H54 (cell line): ENCODE results near the gene CLASRP.

Experiments used
- DNase-seq: peaks from one replicate; pipeline ENCODE4 v3.0.0; 2011; ENCODE audit warnings: low spot score, mixed read lengths; ENCODE audit not compliant: insufficient read length
- FAIRE-seq: peaks from 3 replicates; lab custom pipeline; 2011; peaks lifted over from hg19 to GRCh38; lab: Jason Lieb, UNC
- POLR2A ChIP-seq: IDR thresholded peaks from 2 replicates; pipeline ENCODE4 v1.6.1; 2011; ENCODE audit warnings: low read depth, mild to moderate bottlenecking, low read length

Gene CLASRP

GRCh38 chr19:45076029-45076850, 37.4 kb downstream of the CLASRP start, which contains the start of gene ZNF296:
Gene ZNF296 (minus strand): TSS chr19:45076478. CDS start chr19:45076373, 105 bp downstream.
- FAIRE-seq (no peak), DNase-seq (no peak)
- TF ChIP-seq POLR2A: no peak

- DNase-seq: no peak
- TF ChIP-seq POLR2A: no peak
Observed at GRCh38 chr19:45076851-45077730, 38.2 kb downstream of the CLASRP start.

DNA sequence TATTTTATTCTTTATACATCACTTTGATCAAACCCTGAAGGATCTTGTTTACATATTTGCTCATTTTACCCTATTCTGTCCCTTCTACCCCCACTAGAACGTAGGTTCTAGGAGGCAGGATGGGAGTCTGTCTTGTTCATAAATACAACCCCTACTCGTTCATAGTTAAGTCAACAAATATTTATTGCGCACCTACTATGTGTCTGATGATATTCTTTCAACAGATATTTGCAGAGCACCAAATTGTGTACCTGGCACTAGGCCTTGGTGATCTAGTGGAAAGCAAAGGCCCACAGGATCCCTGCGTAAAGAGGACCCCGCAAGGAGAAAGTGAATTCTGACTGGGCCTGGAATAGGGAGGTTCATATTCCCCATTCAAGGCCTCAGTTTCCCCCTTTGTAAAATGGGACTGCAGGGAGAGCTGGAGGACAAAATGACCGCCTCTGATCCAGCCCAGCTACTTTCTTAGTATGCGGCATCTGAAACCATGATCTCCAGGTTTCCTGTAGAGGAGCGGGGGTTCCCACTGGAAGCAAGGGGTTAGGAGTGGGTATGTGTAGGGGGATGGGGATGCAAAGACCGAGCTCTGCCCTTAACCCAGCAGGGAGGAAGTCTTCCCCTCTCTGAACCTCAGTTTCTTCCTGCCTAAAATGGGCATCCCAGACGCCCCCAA, 39.7 kb downstream of the CLASRP start:
- no peak for TF ChIP-seq POLR2A
- FAIRE-seq (no peak), DNase-seq (no peak)

More at GRCh38 chr19:45076851-45077730, 38.2 kb downstream of the CLASRP start:
- no peak for FAIRE-seq

- FAIRE-seq: no peak
- peak; percentile 67 for DNase-seq
Observed at GRCh38 chr19:45079063-45079910, 40.4 kb downstream of the CLASRP start, which contains the start of gene GEMIN7. Gene GEMIN7 (plus strand): TSS chr19:45079260. CDS start chr19:45090115, 10,855 bp downstream.

GRCh38 chr19:45079911-45080370, 41.1 kb downstream of the CLASRP start:
- DNase-seq: no peak
- no peak for TF ChIP-seq POLR2A
- no peak for FAIRE-seq

More at GRCh38 chr19:45079063-45079910, 40.4 kb downstream of the CLASRP start, which contains the start of gene GEMIN7:
- peak; percentile 57 for TF ChIP-seq POLR2A

DNA sequence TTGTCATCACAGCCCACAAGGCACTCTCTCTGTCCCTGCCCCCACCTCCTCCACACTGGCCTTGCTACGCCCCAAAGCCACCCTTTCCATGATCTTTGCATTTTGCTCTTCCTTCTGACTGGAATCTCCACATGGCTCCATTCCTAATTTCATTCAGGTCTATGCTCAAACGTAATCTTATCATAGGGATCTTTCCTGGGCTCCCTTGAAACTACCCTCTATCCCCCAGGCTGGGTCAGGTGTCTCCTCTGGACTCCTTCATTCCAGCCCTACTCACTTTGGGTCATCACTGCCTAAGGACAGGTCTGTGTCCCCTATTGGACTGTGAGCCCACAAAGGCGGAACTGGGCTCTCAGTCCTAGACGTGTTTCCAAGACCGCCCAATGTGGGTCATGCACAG, 43.3 kb downstream of the CLASRP start:
- DNase-seq (no peak), FAIRE-seq (no peak)
- TF ChIP-seq POLR2A: no peak

GRCh38 chr19:45086480-45086879, 47.6 kb downstream of the CLASRP start:
- no peak for TF ChIP-seq POLR2A
- DNase-seq: no peak
- no peak for FAIRE-seq

DNA sequence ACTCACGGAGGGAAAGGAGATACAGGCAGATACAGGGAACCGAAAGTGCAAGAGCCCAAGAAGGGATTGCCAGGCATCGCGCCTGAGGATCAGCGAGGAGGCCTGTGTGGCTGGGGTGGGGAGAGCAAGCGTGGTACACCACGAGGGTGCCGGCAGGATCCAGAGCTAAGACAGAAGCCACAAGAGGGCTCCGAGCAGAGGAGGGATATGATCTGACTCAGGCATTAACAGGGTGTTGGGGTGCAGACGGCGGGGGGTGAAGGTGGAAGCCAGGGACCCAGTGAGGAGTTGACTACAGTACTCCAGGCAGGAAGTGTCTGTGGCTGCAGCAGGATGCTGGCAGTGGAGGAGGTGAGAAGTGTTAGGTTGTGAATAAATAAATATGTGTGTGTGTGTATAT, 48.7 kb downstream of the CLASRP start:
- DNase-seq (no peak), FAIRE-seq (no peak)
- no peak for TF ChIP-seq POLR2A

GRCh38 chr19:45090034-45090433, 51.2 kb downstream of the CLASRP start:
- no peak for TF ChIP-seq POLR2A
- FAIRE-seq (no peak), DNase-seq (no peak)

DNA sequence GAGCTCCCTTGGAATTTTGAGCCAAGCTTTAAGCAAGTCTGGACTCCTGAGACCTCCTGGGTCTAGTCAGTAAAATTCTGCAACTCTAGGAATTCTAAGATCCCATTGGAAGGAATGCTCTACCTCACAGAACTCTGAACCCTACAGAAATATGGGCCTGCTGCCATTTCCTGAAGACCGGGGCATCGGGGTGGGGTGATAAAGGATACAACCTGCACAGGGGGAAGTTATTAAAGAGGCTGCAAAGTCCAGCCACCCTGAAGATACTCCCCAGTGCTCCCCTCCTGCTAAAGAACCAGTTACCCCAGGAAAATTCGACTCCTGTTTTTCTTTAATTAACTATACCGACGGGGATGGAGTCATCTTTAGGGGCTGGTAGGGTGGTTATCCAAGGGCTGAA, 51.8 kb downstream of the CLASRP start:
- no peak for TF ChIP-seq POLR2A
- DNase-seq (no peak), FAIRE-seq (no peak)

DNA sequence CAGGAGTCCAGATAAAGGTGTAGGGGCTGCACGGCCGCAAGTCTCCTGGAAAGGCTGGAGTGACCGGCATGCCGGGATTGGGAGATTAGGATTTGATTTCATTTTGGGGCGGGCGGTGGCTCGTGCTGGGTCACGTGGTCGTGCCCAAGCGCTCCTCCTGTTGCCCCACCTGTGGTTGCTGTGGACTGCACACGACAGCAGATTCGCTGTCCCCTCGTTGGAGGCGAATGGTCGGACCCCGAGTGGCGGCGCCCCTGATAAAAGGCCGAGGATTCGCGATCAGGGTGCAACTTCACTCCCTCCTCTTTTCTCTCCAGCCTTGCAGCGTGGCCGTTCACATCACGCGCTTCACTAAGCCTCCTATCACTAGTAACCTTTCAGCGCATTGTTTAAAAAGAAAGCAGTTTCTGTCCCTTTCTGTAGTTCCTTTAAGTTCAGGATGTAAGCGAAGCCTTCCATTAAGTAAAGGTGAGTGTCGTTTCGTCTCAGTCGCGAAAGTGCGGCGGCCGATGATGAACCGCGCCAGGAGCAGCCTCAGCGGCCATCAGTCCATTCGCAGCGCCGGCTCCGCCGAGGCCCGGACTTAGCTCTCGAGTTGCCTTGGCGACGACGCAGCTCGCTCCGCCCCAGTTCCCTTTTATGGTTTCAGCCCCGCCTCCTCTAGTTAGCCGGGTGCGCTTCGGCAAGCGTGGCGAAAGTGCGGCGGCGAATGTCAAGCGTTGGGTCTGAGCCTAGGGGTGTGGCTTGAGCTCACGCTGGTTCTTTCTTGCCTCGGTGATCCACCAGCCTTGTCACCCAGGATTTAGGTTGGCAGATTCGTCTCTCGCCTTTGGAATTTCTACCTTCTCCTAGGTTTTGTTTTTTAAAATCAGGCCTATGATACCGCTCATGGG, 52.4 kb downstream of the CLASRP start:
- TF ChIP-seq POLR2A: peak; percentile 22; the same call in 1 of the 2 replicates
- DNase-seq: peak; percentile 73
- peak; percentile 88 for FAIRE-seq
